Activated CD8-positive, alpha-beta memory T cell treated with anti-CD3 and anti-CD28 coated beads, Interleukin-2, amount 50 U/mL, for 24 hours (primary cell): ENCODE data around the gene CST6.

ENCODE experiments used
- DNase-seq: peaks from one replicate; pipeline ENCODE4 v3.0.0-alpha.2; 2020; ENCODE audit errors: extremely low read depth

CST6 gene

DNA sequence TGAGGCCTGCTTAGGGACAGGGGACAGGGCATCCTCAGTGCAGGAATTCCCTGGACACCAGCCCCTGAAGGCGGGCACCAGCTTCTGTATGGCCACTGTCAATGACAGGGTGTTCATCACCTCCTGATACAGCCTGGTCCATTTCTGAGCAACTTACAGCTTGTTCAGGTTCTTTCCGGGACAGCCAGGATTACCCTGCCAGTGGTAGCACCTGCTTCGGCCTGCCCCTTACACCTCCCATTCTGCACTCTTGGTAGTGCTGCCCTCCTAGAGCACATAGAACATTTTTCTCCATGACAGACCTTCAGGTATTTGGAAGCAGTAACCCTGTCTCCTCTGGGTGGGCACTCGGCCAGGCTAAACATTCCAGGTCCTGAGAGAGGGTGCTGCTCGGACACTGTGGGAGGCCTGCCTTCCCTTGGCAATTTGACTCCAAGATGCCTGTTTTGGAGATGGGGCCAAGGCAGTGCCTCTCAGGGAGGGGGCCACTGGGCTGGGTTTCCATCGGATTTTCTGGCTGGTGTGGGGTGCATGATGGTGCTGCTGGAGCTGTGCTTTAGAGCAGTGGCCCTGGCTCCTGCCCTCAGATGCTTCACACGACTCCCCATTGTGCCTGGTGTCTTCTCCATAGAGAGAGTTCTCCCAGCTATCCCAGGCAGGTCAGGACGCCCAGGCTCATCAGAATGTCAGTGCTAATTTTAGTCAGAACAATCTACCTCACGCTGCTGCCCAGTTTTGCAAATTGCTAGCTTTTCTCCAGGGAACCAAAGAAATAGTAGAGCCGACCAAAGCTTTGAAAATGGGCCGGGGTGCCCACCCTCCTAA lies 35.9 kb downstream of the CST6 start:
- DNase-seq: no peak

DNA sequence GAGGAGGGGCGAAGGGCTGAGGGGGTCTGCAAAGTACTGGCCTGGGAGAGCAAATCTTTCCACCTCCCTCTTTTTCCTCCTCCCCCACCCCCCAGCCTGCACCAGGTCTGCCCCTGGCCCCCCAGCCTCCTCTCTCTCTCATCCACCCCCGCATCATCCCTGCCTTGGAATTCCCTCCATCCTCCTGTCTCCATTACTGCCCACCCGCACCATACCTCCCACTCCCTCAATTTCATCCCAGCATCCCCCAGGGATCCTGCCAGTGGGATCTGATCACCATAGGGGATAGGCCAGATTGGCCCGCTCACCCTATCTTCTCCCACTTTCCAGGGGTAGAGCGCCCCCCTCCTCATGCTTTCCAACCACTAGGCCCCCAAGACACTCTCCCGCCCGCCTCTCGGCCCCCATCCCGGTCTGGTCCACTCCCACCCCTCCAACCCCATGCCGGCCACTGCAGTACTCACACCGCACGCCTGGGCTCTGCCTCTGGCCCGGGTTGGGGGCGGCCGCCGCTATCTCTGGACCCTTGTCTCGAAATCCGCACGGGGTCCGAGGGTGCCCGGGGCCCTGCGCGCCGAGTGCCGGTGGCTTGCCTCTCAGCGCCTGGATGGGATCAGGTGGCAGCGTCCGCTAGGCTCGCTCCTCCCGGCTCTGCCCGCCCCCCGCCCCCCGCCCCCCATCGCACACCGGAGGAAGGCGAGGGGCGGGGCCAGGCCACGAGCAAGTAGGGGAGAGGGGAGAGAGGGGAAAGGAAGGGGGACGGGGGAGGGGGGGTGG lies 36.9 kb downstream of the CST6 start, which contains the start of gene GAL3ST3:
GAL3ST3 (minus strand) TSS at position 615 of the 777 bp plus-strand sequence. CDS start 3,746 bp downstream, outside the sequence.
- DNase-seq: no peak

DNA sequence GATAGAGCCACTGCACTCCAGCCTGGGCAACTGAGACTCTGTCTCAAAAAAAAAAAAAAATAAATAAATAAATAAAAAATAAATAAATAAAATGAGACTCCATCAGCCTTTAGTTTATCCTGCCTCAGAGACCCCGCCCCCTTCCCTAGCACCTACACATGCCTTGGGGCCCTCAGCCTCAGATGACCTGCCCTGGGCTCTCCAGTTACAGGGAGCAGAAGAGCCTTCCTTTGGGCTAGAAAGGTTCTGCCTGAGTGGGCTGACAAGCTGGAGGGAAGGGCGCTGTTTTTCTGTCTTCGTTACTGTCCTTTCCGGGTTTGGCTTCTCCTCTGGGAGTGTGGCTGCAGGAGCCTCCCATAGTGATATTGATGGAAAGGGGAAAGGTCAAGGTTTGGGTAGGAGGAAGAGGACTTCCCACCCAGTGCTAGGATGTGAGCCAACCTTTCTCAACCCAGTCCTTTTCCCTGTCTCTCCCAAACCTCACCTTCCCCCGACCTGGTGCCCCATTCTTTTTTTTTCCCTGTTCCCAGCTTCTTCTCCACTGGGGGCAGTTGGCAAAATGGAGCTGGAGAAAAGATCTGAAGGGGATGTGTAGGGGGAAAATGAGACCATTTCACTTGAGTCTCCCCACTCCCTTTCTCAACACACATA lies 38.9 kb downstream of the CST6 start:
- DNase-seq: no peak

DNA sequence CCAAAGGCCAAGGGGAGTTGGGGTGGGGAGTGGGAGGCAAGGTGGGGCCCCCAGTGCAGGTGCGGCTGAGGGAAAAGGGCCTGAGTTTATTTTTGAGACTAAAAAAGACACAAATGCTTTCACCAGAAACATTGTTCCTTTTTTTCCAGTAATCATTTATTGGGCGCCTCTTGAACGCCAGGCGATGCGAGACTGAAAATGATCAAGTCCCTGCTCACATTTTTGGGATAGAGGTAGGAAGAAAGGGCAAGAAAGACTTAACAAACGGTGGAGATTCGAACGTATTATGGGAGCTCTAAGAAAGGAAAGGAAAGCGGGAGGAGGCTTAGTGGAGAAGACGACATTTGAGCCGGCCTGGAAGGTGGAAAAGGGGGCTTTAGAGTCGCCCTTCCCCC lies 39.6 kb downstream of the CST6 start:
- DNase-seq: no peak

DNA sequence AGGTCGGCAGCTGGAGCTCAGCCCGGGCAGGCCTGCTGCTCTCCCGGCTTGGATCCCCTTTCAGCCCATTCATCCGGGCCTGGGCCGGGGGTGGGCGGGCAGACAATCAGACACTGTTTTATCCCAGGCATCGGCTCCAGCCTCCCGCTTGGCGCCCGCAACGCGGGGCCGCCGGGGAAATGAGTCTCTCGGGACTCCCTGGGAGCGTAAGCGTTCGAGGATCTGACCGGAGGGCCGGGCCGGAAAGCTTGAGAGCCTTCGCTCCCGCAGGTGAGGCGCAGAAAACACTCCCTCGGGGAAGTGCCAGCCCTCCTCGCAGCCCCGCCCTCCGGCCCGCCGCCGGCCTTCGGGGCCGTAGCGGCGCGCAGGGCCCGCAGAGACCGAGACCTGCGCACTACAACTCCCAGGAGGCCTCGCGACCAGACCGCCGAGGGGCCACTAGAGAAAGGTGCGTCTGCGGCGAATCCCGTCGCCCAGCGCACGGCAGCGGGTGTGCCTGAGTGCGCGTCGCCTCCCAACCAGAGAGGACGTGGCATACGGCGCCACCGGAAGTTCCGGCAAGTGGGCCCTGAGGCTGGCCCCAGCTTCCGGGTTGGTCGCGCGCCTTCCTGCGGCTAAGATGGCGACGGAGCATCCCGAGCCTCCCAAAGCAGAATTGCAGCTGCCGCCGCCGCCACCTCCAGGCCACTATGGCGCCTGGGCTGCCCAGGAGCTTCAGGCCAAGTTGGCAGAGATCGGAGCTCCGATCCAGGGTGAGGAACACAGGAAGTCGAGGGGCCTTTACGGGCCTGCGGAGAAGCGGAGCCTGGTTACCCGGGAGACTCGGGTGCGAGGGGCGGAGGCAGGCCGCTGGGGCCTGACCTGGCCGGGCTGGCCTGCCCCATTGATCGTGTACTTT lies 40.2 kb downstream of the CST6 start, which contains the start of gene SF3B2:
SF3B2 (plus strand) TSS at position 599 of the 898 bp plus-strand sequence; CDS start at position 620, 21 bp downstream.
- peak; percentile 88 for DNase-seq

DNA sequence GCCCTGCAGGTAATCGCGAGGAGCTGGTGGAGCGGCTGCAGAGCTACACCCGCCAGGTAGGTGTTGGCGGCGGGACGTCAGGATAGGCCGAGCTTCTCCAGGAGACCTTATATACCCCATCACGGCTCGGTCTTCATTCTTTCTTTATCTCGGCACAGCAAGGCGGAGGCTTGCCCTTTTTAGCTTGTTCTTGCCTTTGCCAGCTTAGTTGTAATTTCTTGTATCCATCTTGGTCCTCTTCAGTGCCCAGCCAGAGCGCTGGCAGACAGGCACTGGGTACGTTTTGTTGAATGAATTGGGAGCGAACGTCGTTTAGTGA lies 40.8 kb downstream of the CST6 start:
- no peak for DNase-seq

DNA sequence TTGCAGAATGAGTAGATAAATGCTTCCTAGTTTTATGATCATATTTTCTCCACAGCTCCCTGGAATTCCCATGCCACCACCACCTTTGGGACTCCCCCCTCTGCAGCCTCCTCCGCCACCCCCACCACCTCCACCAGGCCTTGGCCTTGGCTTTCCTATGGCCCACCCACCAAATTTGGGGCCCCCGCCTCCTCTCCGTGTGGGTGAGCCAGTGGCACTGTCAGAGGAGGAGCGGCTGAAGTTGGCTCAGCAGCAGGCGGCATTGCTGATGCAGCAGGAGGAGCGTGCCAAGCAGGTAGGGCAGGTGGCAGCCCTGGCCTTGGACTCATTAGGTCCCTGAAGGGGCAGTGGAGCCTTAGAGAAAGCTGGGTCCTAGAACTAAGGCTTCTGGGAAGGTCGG lies 43.2 kb downstream of the CST6 start:
- DNase-seq: no peak

DNA sequence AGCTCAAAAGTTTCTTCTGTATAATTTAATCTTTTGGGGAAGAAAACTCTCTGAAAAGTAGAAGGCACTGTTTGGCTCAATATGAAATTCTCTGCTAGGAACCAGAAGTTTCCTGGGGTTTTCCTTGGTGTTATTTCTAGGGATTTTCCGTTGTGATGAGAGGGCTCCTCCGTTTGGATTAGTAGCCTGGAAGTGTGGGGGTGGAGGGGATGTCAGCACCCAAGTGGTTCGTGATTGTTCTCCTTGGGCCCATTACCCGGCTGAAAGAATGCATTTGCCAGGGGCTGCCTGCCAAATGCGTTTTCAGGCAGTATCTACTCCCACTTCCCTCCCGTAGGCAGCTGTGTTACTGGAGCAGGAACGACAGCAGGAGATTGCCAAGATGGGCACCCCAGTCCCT lies 44.7 kb downstream of the CST6 start:
- no peak for DNase-seq

DNA sequence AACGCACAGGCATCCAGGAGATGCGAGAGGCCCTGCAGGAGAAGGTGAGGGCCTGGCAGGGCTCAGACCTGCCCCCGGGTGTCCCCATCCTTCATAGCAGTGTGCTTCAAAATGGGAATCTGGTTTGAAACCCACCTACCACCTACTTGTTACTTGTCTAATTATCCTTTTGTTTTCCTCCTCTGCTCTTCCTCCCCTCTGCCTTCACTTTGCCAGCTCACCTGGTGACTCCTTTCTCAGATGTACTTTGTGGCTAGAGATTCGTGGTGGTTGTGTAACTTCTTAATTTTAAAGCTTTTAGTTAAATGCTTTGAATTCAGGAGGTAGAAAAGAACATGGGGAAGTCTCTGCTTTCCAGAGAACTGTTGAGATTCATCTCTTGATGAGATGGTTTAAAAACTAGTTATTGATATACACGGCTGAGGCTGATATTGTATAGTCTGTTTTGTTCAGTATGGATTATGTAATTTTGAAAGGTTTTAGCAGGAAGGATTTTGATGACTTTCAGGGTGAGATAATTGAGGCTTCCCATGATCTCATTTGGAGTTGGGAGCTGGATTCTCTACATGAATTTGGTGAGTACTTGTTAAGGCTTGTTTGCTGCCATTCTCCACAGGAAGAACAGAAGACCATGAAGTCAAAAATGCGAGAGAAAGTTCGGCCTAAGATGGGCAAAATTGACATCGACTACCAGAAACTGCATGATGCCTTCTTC lies 48.3 kb downstream of the CST6 start:
- DNase-seq: no peak

DNA sequence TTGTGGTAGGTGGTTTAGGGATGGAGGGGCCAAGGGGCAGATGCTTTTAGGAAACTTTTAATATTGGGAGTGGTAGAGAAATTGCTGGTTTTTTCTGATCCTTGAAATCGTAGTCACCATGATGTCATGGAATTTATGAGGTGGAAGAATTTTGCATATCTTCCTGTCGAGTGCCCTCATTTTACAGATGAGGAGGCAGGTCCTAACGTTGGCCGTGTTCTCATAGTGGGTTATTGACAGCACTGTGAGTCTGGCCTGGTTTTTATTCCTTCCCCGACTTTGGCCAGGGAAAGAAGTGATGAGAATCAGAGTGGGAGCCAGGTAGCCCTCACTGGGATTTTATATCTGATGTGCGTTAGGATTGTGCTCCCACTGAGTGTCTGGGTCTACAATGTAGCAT lies 49.5 kb downstream of the CST6 start:
- DNase-seq: no peak

DNA sequence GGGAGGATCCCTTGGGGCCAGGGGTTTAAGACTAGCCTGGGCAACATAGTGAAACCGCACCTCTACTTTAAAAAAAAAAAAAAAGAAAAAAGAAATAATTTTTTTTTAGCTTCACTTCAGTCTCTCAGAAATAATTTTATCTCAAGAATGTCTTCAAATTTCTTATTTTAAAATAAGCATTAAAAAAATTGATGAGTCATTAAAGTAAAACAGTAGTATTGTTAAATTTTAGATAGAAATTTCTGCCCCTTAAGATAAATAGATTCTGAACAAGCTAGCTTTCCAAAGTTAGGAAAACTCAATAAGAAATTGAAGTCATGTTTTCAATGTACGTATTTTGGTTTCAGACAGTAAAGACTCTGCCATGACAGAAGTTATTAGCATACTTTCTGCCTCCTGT lies 50.6 kb downstream of the CST6 start:
- DNase-seq: no peak
